Glutamatergic neuron (in vitro differentiated cells): ENCODE data around the gene TAF1B. TPM values are rescaled to one million over a fixed set of nuclear protein-coding genes. Genes with fewer than 3 reads are reported as not detected.

Experiments used
- DNase-seq: peaks from one replicate; pipeline ENCODE4 v3.0.0; 2022
- H3K27ac Mint-ChIP-seq: one replicate; pipeline ENCODE4 v1.8.0; 2020; ENCODE audit warnings: mild to moderate bottlenecking, mixed read lengths, inconsistent platforms; ENCODE audit not compliant: unreplicated experiment
- H3K27me3 Mint-ChIP-seq: one replicate; pipeline ENCODE4 v1.8.0; 2020; ENCODE audit warnings: mild to moderate bottlenecking, moderate library complexity, mixed read lengths, inconsistent platforms; ENCODE audit not compliant: unreplicated experiment
- H3K36me3 Mint-ChIP-seq: one replicate; pipeline ENCODE4 v1.8.0; 2020; ENCODE audit warnings: mild to moderate bottlenecking, mixed read lengths, inconsistent platforms; ENCODE audit not compliant: unreplicated experiment
- H3K4me1 Mint-ChIP-seq: one replicate; pipeline ENCODE4 v1.8.0; 2020; ENCODE audit warnings: mild to moderate bottlenecking, low read depth, mixed read lengths, inconsistent platforms; ENCODE audit not compliant: unreplicated experiment
- H3K4me3 Mint-ChIP-seq: one replicate; pipeline ENCODE4 v1.8.0; 2020; ENCODE audit warnings: mild to moderate bottlenecking, mixed read lengths, inconsistent platforms; ENCODE audit not compliant: unreplicated experiment
- H3K9me3 Mint-ChIP-seq: one replicate; pipeline ENCODE4 v1.8.0; 2020; ENCODE audit warnings: mild to moderate bottlenecking, moderate library complexity, mixed read lengths, inconsistent platforms; ENCODE audit not compliant: unreplicated experiment
- CTCF ChIP-seq: fragments of 200-600 bp; sonication (generic); IDR thresholded peaks from one replicate; pipeline ENCODE4 v1.5.0; 2021; ENCODE audit not compliant: partially characterized antibody, unreplicated experiment
- total RNA-seq: library from RNA; stranded (reverse); fragmentation: NEBNext Ultra II Directional; extraction: Animal tissue kit (Norgen Biotek cat#: 25700); gene quantifications from one replicate; pipeline ENCODE4 v1.2.1, GENCODE V29; 2021; ENCODE audit not compliant: unreplicated experiment

The TAF1B gene
- total RNA-seq, 1 donor from 2014 or later = 16.7 TPM

- no peak for TF ChIP-seq CTCF
- Mint-ChIP-seq H3K4me3 (no peak overlapping the region), H3K27ac (peak overlapping the region; percentile 1), H3K27me3 (no peaks in the 10 kb centered on the region), H3K9me3 (peaks cover 3% of the 10 kb centered on the region), H3K4me1 (no peaks in the 10 kb centered on the region), H3K36me3 (no peaks in the 10 kb centered on the region)
- DNase-seq = no peak
These were observed 28.2 kb upstream of the TAF1B start for GRCh38 chr2:9815076-9815475.

GRCh38 chr2:9815844-9816279 lies 27.4 kb upstream of the TAF1B start:
- Mint-ChIP-seq H3K4me3 (no peak overlapping the region), H3K27ac (peak overlapping the region; percentile 4), H3K4me1 (no peaks in the 10 kb centered on the region), H3K27me3 (no peaks in the 10 kb centered on the region), H3K36me3 (no peaks in the 10 kb centered on the region), H3K9me3 (peaks cover 3% of the 10 kb centered on the region)
- no peak for DNase-seq
- TF ChIP-seq CTCF = no peak

GRCh38 chr2:9818097-9818496 lies 25.2 kb upstream of the TAF1B start:
- Mint-ChIP-seq H3K4me3 (no peak overlapping the region), H3K27me3 (no peaks in the 10 kb centered on the region), H3K27ac (peak overlapping the region; percentile 22), H3K36me3 (no peaks in the 10 kb centered on the region), H3K4me1 (no peaks in the 10 kb centered on the region), H3K9me3 (no peaks in the 10 kb centered on the region)
- TF ChIP-seq CTCF = no peak
- DNase-seq = no peak

GRCh38 chr2:9819551-9819950 lies 23.7 kb upstream of the TAF1B start:
- H3K4me3 Mint-ChIP-seq = no peak overlapping the region
- DNase-seq = no peak
- no peaks in the 10 kb centered on the region for H3K4me1 Mint-ChIP-seq
- H3K9me3 Mint-ChIP-seq = no peaks in the 10 kb centered on the region
- no peaks in the 10 kb centered on the region for H3K36me3 Mint-ChIP-seq
- no peaks in the 10 kb centered on the region for H3K27me3 Mint-ChIP-seq
- TF ChIP-seq CTCF = no peak
- H3K27ac Mint-ChIP-seq = no peak overlapping the region

- H3K27me3 Mint-ChIP-seq = no peaks in the 10 kb centered on the region
- H3K36me3 Mint-ChIP-seq = no peaks in the 10 kb centered on the region
- no peak overlapping the region for H3K4me3 Mint-ChIP-seq
- DNase-seq = no peak
- no peaks in the 10 kb centered on the region for H3K4me1 Mint-ChIP-seq
- no peaks in the 10 kb centered on the region for H3K9me3 Mint-ChIP-seq
- no peak overlapping the region for H3K27ac Mint-ChIP-seq
- no peak for TF ChIP-seq CTCF
These were observed 23.0 kb upstream of the TAF1B start for GRCh38 chr2:9820020-9820973.
